Breast epithelium (tissue), 3 donors: ENCODE measurements around the gene KYAT1.

Source experiments
- CTCF ChIP-seq, 3 donors: fragments of 450-650 bp; IDR thresholded peaks; one replicate each; pipeline ENCODE4 v1.5.1; 2016 to 2017; ENCODE audit warnings: antibody characterized with exemption in 3 of 3, mild to moderate bottlenecking in 3 of 3, moderate library complexity in 3 of 3
- POLR2A ChIP-seq: fragments of 450-650 bp; IDR thresholded peaks from one replicate; pipeline ENCODE4 v1.6.1; 2016; ENCODE audit warnings: antibody characterized with exemption, mild to moderate bottlenecking, moderate library complexity
- POLR2AphosphoS5 ChIP-seq, 3 donors: sonication (generic); formaldehyde crosslinking; IDR thresholded peaks; one replicate each; pipeline ENCODE4 v1.6.1; 2017; ENCODE audit warnings: antibody characterized with exemption in 3 of 3

- TF ChIP-seq CTCF (IDR thresholded peaks at IDR 0.05) (no peak), POLR2A (no peak), POLR2AphosphoS5 (IDR thresholded peaks at IDR 0.05) (no peak)
These were observed 41.7 kb upstream of the KYAT1 start for GRCh38 chr9:128923493-128923883.
